BLaER1 treated with 17β-estradiol and CSF1 and Interleukin-3, amounts not matched to agents 10 nM and 100 nM (cell line): ENCODE measurements around the gene IGSF9.
"Not testable (repeated sequence)": the region's sequence is repeated elsewhere in the genome, so short reads cannot be mapped to it uniquely, and the experiment has no call there.

Experiments
- H3K27ac ChIP-seq, 11 experiments: shearing (Covaris generic); formaldehyde crosslinking; 2 replicates each; pipeline ENCODE4 v1.8.1; 2022
- H3K27me3 ChIP-seq, 11 experiments: shearing (Covaris generic); formaldehyde crosslinking; 2 replicates each; pipeline ENCODE4 v1.8.1; 2022
- H3K36me3 ChIP-seq, 11 experiments: shearing (Covaris generic); formaldehyde crosslinking; 2 replicates each; pipeline ENCODE4 v1.8.1; 2022
- H3K4me1 ChIP-seq, 10 experiments: shearing (Covaris generic); formaldehyde crosslinking; 2 replicates each; pipeline ENCODE4 v1.8.1; 2022
- H3K4me2 ChIP-seq, 11 experiments: shearing (Covaris generic); formaldehyde crosslinking; 2 replicates each; pipeline ENCODE4 v1.8.1; 2022
- H3K4me3 ChIP-seq, 10 experiments: shearing (Covaris generic); formaldehyde crosslinking; 2 replicates each; pipeline ENCODE4 v1.8.1; 2022
- H3K9ac ChIP-seq, 11 experiments: shearing (Covaris generic); formaldehyde crosslinking; 2 replicates each; pipeline ENCODE4 v1.8.1; 2022
- H3K9me3 ChIP-seq, 11 experiments: shearing (Covaris generic); formaldehyde crosslinking; replicated peaks in 1 of 11; 2 replicates each; pipeline ENCODE4 v1.8.1; 2022
- H4K20me1 ChIP-seq, 11 experiments: shearing (Covaris generic); formaldehyde crosslinking; 2 replicates each; pipeline ENCODE4 v1.8.1; 2022
- Cebpa-rat ChIP-seq, 11 experiments: shearing (Covaris generic); IDR thresholded peaks; 2 replicates each; pipeline ENCODE4 v1.8.1; 2022

IGSF9 gene

GRCh38 chr1:159902541-159902940 is 42.9 kb downstream of the IGSF9 start:
- TF ChIP-seq Cebpa-rat (IDR thresholded peaks at IDR 0.05): no peak
- Histone ChIP-seq H3K4me2 (no peak overlapping the region), H3K9ac (no peak overlapping the region), H3K4me1 (peaks cover 0 to 12% (median 2%) of the 10 kb centered on the region in 10 experiments; a peak in 10 of 20 replicates), H3K27ac (no peak overlapping the region), H3K4me3 (no peak overlapping the region), H3K36me3 (peaks cover 0 to 3% (median 0%) of the 10 kb centered on the region in 11 experiments; a peak in 2 of 22 replicates), H4K20me1 (no peaks in the 10 kb centered on the region), H3K27me3 (no peaks in the 10 kb centered on the region), H3K9me3 (peaks cover 15 to 20% (median 18%) of the 10 kb centered on the region in 11 experiments)

GRCh38 chr1:159900755-159901360 is 44.6 kb downstream of the IGSF9 start:
- Histone ChIP-seq H3K4me2 (peak overlapping the region in 4 of 11 experiments; percentile 8 to 27 (median 14); a peak in 4 of 22 replicates), H4K20me1 (no peaks in the 10 kb centered on the region), H3K4me1 (peaks cover 0 to 29% (median 2%) of the 10 kb centered on the region in 10 experiments; a peak in 10 of 20 replicates), H3K27me3 (no peaks in the 10 kb centered on the region), H3K9ac (no peak overlapping the region), H3K27ac (no peak overlapping the region), H3K4me3 (no peak overlapping the region), H3K36me3 (peaks cover 0 to 3% (median 0%) of the 10 kb centered on the region in 11 experiments; a peak in 2 of 22 replicates), H3K9me3 (peaks cover 15 to 20% (median 18%) of the 10 kb centered on the region in 11 experiments)
- no peak for TF ChIP-seq Cebpa-rat (IDR thresholded peaks at IDR 0.05)

GRCh38 chr1:159900086-159900680 is 45.2 kb downstream of the IGSF9 start, which contains the start of gene CFAP45:
Gene CFAP45, minus strand, starts transcription at chr1:159900165. Its CDS starts 67 bp downstream, at chr1:159900098.
- Histone ChIP-seq H3K36me3 (peaks cover 0 to 3% (median 0%) of the 10 kb centered on the region in 11 experiments; a peak in 2 of 22 replicates), H3K27me3 (no peaks in the 10 kb centered on the region), H3K4me1 (peaks cover 0 to 36% (median 2%) of the 10 kb centered on the region in 10 experiments; a peak in 10 of 20 replicates), H3K9me3 (peaks cover 15 to 19% (median 18%) of the 10 kb centered on the region in 11 experiments), H3K27ac (no peak within 1 kb of the TSS), H3K4me2 (peak within 1 kb of the TSS in 3 of 11 experiments; percentile 8 to 55 (median 18); a peak in 2 of 22 replicates), H3K4me3 (no peak within 1 kb of the TSS), H4K20me1 (no peaks in the 10 kb centered on the region), H3K9ac (no peak within 1 kb of the TSS)
- TF ChIP-seq Cebpa-rat (IDR thresholded peaks at IDR 0.05): no peak

GRCh38 chr1:159899634-159900033 is 45.8 kb downstream of the IGSF9 start:
- H3K27me3 ChIP-seq, H3K4me2 ChIP-seq, H3K9ac ChIP-seq, H4K20me1 ChIP-seq, H3K36me3 ChIP-seq, H3K4me3 ChIP-seq, H3K27ac ChIP-seq: not testable (repeated sequence)
- H3K4me1 ChIP-seq: peaks cover 0 to 38% (median 2%) of the 10 kb centered on the region in 10 experiments; a peak in 10 of 20 replicates
- H3K9me3 ChIP-seq: peaks cover 13 to 17% (median 15%) of the 10 kb centered on the region in 11 experiments

- Histone ChIP-seq H3K27me3 (no peaks in the 10 kb centered on the region), H3K9me3 (peaks cover 2 to 6% (median 4%) of the 10 kb centered on the region in 11 experiments; a peak in 19 of 22 replicates), H3K36me3 (no peaks in the 10 kb centered on the region), H3K4me2 (peak overlapping the region in 2 of 11 experiments; percentile 35 to 55; a peak in 3 of 22 replicates), H3K4me3 (no peak overlapping the region), H3K4me1 (peaks cover 0 to 38% (median 2%) of the 10 kb centered on the region in 10 experiments; a peak in 10 of 20 replicates), H3K9ac (no peak overlapping the region), H3K27ac (no peak overlapping the region), H4K20me1 (no peaks in the 10 kb centered on the region)
- TF ChIP-seq Cebpa-rat (IDR thresholded peaks at IDR 0.05): no peak
These were observed 46.9 kb downstream of the IGSF9 start for GRCh38 chr1:159898527-159898926.

GRCh38 chr1:159897962-159898361 is 47.5 kb downstream of the IGSF9 start:
- no peak overlapping the region for H3K9ac ChIP-seq
- H3K4me3 ChIP-seq: no peak overlapping the region
- H3K36me3 ChIP-seq: no peaks in the 10 kb centered on the region
- TF ChIP-seq Cebpa-rat (IDR thresholded peaks at IDR 0.05): no peak
- peak overlapping the region in 2 of 11 experiments; percentile 35 to 55; a peak in 4 of 22 replicates for H3K4me2 ChIP-seq
- peaks cover 0 to 38% (median 2%) of the 10 kb centered on the region in 10 experiments; a peak in 10 of 20 replicates for H3K4me1 ChIP-seq
- no peak overlapping the region for H3K27ac ChIP-seq
- H4K20me1 ChIP-seq: no peaks in the 10 kb centered on the region
- no peaks in the 10 kb centered on the region for H3K27me3 ChIP-seq
- H3K9me3 ChIP-seq: peaks cover 0 to 3% (median 0%) of the 10 kb centered on the region in 11 experiments; a peak in 1 of 22 replicates

- Histone ChIP-seq H3K4me1 (peaks cover 0 to 38% (median 2%) of the 10 kb centered on the region in 10 experiments; a peak in 10 of 20 replicates), H3K36me3 (no peaks in the 10 kb centered on the region), H3K27me3 (no peaks in the 10 kb centered on the region), H3K27ac (peak overlapping the region in 2 of 11 experiments; percentile 1 to 26; a peak in 2 of 22 replicates), H3K9me3 (peaks cover 0 to 3% (median 0%) of the 10 kb centered on the region in 11 experiments; a peak in 1 of 22 replicates), H4K20me1 (no peaks in the 10 kb centered on the region), H3K4me2 (peak overlapping the region in 3 of 11 experiments; percentile 25 to 75 (median 55); a peak in 5 of 22 replicates), H3K9ac (no peak overlapping the region), H3K4me3 (no peak overlapping the region)
- no peak for TF ChIP-seq Cebpa-rat (IDR thresholded peaks at IDR 0.05)
These were observed 48.9 kb downstream of the IGSF9 start for GRCh38 chr1:159896546-159896930.

GRCh38 chr1:159895836-159896545 is 49.4 kb downstream of the IGSF9 start:
- no peak overlapping the region for H3K4me3 ChIP-seq
- no peak for TF ChIP-seq Cebpa-rat (IDR thresholded peaks at IDR 0.05)
- H3K4me1 ChIP-seq: peaks cover 0 to 43% (median 3%) of the 10 kb centered on the region in 10 experiments; a peak in 12 of 20 replicates
- peak overlapping the region in 3 of 11 experiments; percentile 25 to 75 (median 55); a peak in 5 of 22 replicates for H3K4me2 ChIP-seq
- H3K27ac ChIP-seq: peak overlapping the region in 2 of 11 experiments; percentile 1 to 26; a peak in 2 of 22 replicates
- H3K27me3 ChIP-seq: no peaks in the 10 kb centered on the region
- H3K9ac ChIP-seq: no peak overlapping the region
- peaks cover 0 to 3% (median 0%) of the 10 kb centered on the region in 11 experiments; a peak in 1 of 22 replicates for H3K9me3 ChIP-seq
- H4K20me1 ChIP-seq: no peaks in the 10 kb centered on the region
- H3K36me3 ChIP-seq: no peaks in the 10 kb centered on the region
